AG10803 (cell line): Measurements from ENCODE around the gene SFTPB.
"Not testable (repeated sequence)": the region's sequence is repeated elsewhere in the genome, so short reads cannot be mapped to it uniquely, and the experiment has no call there.

Experiments used
- DNase-seq: peaks from one replicate; pipeline ENCODE4 v3.0.0; 2010; ENCODE audit warnings: low read depth
- H3K4me3 ChIP-seq: 2 replicates; pipeline ENCODE4 v1.5.1; 2011; ENCODE audit warnings: mild to moderate bottlenecking, low read length, control low read depth
- CTCF ChIP-seq: conservative IDR thresholded peaks from 2 replicates; pipeline ENCODE4 v1.5.1; 2011; ENCODE audit warnings: mild to moderate bottlenecking, low read length, control low read depth, inconsistent platforms

Gene SFTPB

GRCh38 chr2:85661139-85661858 lies 6.7 kb downstream of the SFTPB start:
- DNase-seq, result no peak
- H3K4me3 ChIP-seq, result no peak overlapping the region
- TF ChIP-seq CTCF, result no peak

DNA sequence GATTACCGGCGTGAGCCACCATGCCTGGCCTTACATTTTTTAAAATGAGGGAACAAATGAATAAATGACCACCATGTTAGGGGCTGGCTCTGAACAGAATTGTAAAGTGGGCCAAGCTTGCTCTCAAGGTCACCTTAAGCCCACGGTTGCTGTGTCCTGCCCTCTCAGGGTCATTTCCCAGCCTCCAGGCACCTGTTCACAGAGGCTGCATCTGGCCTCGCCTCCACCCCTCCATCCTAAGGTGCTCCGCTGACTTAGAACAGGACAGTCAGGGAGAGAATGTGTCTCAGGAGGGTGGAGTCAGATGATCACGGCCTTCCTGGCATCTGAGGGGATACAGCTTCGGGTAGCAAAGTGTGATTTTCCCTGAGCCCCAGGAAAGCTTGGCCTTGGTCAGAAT lies 7.3 kb downstream of the SFTPB start:
- no peak overlapping the region for H3K4me3 ChIP-seq
- DNase-seq, result no peak
- TF ChIP-seq CTCF, result no peak

DNA sequence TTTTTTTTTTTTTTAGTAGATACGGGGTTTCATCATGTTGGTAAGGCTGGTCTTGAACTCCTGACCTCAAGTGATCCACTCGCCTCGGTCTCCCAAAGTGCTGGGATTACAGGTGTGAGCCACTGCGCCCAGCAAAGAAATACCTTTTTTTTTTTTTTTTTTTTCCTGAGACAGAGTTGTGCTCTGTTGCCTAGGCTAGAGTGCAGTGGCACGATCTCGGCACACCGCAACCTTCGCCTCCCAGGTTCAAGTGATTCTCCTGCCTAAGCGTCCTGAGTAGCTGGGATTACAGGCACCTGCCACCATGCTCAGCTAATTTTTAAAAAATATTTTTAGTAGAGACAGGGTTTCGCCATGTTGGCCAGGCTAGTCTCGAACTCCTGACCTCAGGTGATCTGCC lies 7.7 kb downstream of the SFTPB start:
- DNase-seq, result not testable (repeated sequence)

DNA sequence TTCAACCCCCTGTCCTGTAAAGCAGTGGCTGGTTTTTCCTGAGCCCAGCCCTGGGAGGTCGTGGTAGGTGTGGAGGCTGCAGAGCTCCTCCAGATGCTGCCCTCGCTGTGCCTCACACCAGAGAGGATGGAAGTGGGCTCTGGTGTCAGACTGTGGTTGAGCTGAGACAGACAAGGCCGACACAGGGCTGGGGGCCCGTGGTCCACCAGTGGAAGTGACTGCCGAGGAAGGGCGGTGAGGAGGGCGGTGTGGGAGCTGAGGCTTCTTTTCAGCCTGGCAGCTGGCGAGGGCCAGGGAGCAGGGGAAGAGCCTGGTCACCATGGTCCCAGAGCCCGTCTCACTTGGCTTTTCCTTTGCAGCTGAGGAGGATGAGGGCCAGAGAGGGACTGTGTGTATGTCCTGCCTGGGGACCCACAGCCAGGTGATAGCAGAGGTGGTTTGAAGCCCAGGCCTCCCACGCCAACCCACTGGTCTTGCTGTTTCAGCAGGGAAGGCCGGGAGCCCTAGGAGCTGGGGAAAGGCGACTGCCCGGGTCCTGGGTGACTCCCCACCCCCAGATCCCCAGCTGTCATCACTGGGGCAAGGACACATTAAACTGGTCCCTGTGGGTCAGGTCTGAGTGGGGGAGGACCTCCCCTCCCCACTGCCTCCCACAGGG lies 8.5 kb downstream of the SFTPB start:
- no peak overlapping the region for H3K4me3 ChIP-seq
- no peak for TF ChIP-seq CTCF

More for the DNA sequence above, 7.7 kb downstream of the SFTPB start:
- H3K4me3 ChIP-seq, result not testable (repeated sequence)

DNA sequence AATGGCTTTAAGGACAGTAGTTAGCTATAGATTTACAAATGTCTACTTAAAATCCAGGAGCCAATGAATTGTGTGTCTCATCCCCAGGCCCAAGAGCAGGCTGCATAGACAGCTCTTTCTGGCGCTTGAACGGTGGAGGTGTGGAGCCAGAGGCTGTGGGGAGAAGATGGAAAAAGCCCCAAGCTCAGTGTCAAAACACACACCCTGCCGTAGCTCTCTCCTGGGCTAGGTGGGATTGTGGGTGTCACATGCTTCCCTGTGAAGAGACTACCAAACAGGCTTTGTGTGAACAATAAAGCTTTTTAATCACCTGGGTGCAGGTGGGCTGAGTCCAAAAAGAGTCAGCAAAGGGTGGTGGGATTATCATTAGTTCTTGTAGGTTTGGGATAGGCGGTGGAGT lies 10.6 kb downstream of the SFTPB start:
- DNase-seq, H3K4me3 ChIP-seq: not testable (repeated sequence)

More for the DNA sequence above, 8.5 kb downstream of the SFTPB start:
- no peak for DNase-seq

- DNase-seq, result no peak
- TF ChIP-seq CTCF, result no peak
- H3K4me3 ChIP-seq, result no peak overlapping the region
These were observed 11.5 kb downstream of the SFTPB start for GRCh38 chr2:85656468-85656867.

DNA sequence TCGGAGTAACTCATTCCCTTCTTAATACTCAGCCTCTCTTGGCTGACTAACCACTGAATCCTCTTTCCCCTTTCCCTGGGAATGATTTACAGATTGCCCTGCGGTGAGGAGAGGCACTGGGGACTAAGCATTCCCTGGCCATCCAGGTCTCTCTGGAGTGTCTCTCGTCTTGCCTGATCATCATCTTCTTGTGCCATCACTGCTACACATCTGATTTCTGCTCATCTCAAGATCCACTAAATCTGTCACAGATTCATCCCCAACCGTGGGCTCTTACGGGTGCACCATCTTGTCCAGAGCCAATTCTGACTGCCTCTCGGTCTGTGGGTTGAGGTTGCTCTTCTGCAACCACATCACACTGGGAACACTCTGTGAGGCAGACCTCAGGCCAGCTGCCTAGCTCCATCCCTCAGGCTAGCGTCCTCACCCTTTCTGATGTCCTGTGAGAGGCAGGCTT lies 12.0 kb downstream of the SFTPB start:
- TF ChIP-seq CTCF, result no peak
- no peak overlapping the region for H3K4me3 ChIP-seq
- peak; percentile 86 for DNase-seq

- H3K4me3 ChIP-seq, result no peak overlapping the region
- DNase-seq, result no peak
- TF ChIP-seq CTCF, result no peak
These were observed 14.0 kb downstream of the SFTPB start for GRCh38 chr2:85653996-85654395.
